NCI-H1930 (cell line): ENCODE measurements around the gene ATPAF1.

Experiments used
- DNase-seq, 2 experiments: peaks; one replicate each; lab custom pipeline; 2025; lab: John Stamatoyannopoulos, UW

Gene ATPAF1

DNA sequence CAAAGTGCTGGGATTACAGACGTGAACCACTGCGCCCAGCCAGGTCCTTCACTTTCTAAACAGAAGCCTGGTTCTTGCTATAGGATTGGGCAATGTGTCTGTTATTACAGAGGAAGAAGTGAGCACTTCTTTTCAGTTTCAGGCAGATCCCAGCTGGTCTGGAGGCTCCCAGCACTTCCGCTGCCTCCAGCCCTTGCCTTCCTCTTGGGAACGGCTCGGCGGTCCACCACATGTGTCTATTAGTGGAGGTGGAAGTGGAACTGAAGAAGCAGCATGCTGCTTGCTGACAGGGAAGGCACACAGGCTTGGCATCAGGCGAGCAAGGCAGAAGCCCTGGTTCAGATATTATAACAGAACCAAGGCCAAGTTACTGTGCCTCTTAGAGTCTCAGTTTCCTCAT is 81.1 kb downstream of the ATPAF1 start:
- no peak for DNase-seq

DNA sequence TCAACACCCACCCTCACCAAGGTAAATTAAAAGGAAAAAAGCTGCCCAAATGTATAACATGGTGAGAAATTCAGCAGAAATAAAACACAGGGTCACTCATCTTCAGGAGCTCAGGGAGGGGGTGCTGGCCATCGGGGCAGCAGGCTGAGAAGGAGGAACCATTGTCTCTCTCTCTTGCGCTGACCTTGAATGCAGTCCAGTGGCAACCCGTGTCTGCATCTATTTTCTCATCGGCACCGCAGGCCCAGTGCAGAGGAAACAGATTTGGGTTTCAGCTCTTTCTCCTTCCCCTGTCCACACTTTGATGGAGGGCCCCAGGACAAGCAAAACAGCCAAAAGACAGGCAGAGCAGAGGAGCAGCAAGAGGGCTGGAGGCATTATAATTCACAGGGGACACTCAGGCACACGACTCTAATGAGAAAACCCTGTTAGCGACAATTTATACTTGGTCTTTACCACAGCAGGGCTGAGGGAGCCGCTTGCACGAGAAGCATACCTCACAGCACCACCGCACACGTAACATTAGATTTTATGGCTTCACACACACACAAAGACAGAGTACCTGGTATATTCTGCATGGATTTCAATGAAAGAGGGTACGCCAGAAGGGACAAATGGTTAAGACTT is 82.7 kb downstream of the ATPAF1 start:
- DNase-seq, result no peak

DNA sequence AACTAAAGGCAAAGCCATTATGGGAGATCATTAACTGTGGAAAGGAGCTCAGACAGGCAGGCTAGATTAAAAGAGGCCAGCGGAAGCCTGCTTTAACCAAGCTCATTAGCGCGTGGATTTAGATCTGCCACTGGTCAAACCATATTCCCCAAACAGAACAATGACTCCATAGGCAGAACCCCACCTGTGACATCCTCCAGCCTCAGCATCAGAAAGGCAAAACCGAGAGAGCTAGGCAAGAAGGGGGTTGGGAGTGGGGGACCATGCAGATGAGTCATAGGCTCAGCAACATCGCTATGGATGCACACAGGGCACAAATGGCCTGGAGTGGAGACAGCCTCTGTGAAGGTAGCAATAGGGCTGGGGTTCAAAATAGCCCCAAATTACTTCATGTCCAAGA is 84.7 kb downstream of the ATPAF1 start:
- DNase-seq, result no peak

DNA sequence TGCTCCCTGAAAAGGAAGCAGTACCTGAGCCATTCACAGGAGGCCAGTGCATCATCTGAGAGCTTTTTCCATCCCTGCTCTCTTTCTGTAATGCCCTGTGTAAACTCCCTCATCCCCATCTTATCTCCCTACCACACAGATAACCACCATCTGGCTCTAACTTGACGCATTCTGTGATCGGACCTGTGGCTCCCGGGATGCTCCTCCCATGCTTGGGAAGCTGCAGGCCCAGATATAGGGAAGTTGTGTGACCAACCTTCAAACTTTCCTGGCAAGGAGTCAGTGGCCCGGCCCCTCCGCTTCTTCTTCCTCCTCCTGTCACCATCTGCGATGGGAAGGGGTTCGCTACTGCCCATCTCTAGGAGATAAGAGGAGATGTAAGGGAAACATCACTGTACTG is 85.2 kb downstream of the ATPAF1 start:
- no peak for DNase-seq
